Muscle layer of duodenum (tissue), 2 donors: Measurements from ENCODE around the gene ST3GAL4.
"Not testable (repeated sequence)": the region's sequence is repeated elsewhere in the genome, so short reads cannot be mapped to it uniquely, and the experiment has no call there.

Source experiments
- H3K27ac ChIP-seq: one replicate; pipeline ENCODE4 v1.7.0; 2013; ENCODE audit warnings: mild to moderate bottlenecking, low read length
- H3K27me3 ChIP-seq: one replicate; pipeline ENCODE4 v1.7.0; 2013; ENCODE audit warnings: low read depth, mild to moderate bottlenecking, control low read depth, low read length
- H3K36me3 ChIP-seq, 2 donors: one replicate each; pipeline ENCODE4 v1.7.0; 2013; ENCODE audit warnings: low read length in 2 of 2, control low read depth in 1 of 2, mild to moderate bottlenecking in 1 of 2; ENCODE audit not compliant: insufficient read depth in 2 of 2, control insufficient read depth in 1 of 2
- H3K4me1 ChIP-seq, 2 donors: one replicate each; pipeline ENCODE4 v1.7.0; 2013; ENCODE audit warnings: low read length in 2 of 2, mild to moderate bottlenecking in 2 of 2, control low read depth in 1 of 2, moderate library complexity in 1 of 2; ENCODE audit not compliant: insufficient read depth in 2 of 2, control insufficient read depth in 1 of 2
- H3K4me3 ChIP-seq, 2 donors: one replicate each; pipeline ENCODE4 v1.7.0; 2013; ENCODE audit warnings: low read length in 2 of 2, low read depth in 1 of 2, mild to moderate bottlenecking in 1 of 2
- H3K9me3 ChIP-seq, 2 donors: one replicate each; pipeline ENCODE4 v1.7.0; 2013; ENCODE audit warnings: low read length in 2 of 2, control low read depth in 1 of 2, mild to moderate bottlenecking in 1 of 2; ENCODE audit not compliant: control insufficient read depth in 1 of 2
- donor health status: healthy.

The ST3GAL4 gene

GRCh38 chr11:126368336-126369119, 13.0 kb downstream of the ST3GAL4 start:
- peaks cover 0 to 13% of the 10 kb centered on the region in 2 donors for H3K4me1 ChIP-seq
- not testable (repeated sequence) for H3K27me3 ChIP-seq, H3K36me3 ChIP-seq, H3K27ac ChIP-seq, H3K9me3 ChIP-seq, H3K4me3 ChIP-seq

GRCh38 chr11:126370016-126370415, 14.5 kb downstream of the ST3GAL4 start:
- Histone ChIP-seq H3K4me3 (no peak overlapping the region), H3K27ac (no peak overlapping the region), H3K36me3 (no peaks in the 10 kb centered on the region), H3K4me1 (peaks cover 0 to 13% of the 10 kb centered on the region in 2 donors), H3K27me3 (no peaks in the 10 kb centered on the region), H3K9me3 (no peaks in the 10 kb centered on the region)

GRCh38 chr11:126371595-126371994, 16.1 kb downstream of the ST3GAL4 start:
- Histone ChIP-seq H3K4me3 (no peak overlapping the region), H3K27me3 (no peaks in the 10 kb centered on the region), H3K27ac (no peak overlapping the region), H3K9me3 (no peaks in the 10 kb centered on the region), H3K36me3 (no peaks in the 10 kb centered on the region), H3K4me1 (peaks cover 0 to 5% of the 10 kb centered on the region in 2 donors)

GRCh38 chr11:126373389-126374066, 18.0 kb downstream of the ST3GAL4 start:
- not testable (repeated sequence) for H3K4me1 ChIP-seq, H3K27me3 ChIP-seq, H3K9me3 ChIP-seq, H3K27ac ChIP-seq, H3K36me3 ChIP-seq, H3K4me3 ChIP-seq

- not testable (repeated sequence) for H3K27ac ChIP-seq, H3K9me3 ChIP-seq, H3K27me3 ChIP-seq, H3K4me3 ChIP-seq, H3K36me3 ChIP-seq
- H3K4me1 ChIP-seq = peaks cover 0 to 12% of the 10 kb centered on the region in 2 donors
Observed at GRCh38 chr11:126374562-126375300, 19.2 kb downstream of the ST3GAL4 start.

GRCh38 chr11:126375726-126376125, 20.2 kb downstream of the ST3GAL4 start:
- Histone ChIP-seq H3K36me3 (no peaks in the 10 kb centered on the region), H3K4me1 (peaks cover 0 to 12% of the 10 kb centered on the region in 2 donors), H3K9me3 (no peaks in the 10 kb centered on the region), H3K27me3 (no peaks in the 10 kb centered on the region), H3K4me3 (no peak overlapping the region), H3K27ac (no peak overlapping the region)

GRCh38 chr11:126378763-126379162, 23.3 kb downstream of the ST3GAL4 start:
- H3K4me1 ChIP-seq = peaks cover 0 to 7% of the 10 kb centered on the region in 2 donors
- H3K27me3 ChIP-seq = no peaks in the 10 kb centered on the region
- no peak overlapping the region for H3K4me3 ChIP-seq
- no peak overlapping the region for H3K27ac ChIP-seq
- H3K36me3 ChIP-seq = no peaks in the 10 kb centered on the region
- no peaks in the 10 kb centered on the region for H3K9me3 ChIP-seq

GRCh38 chr11:126380909-126381308, 25.4 kb downstream of the ST3GAL4 start:
- no peaks in the 10 kb centered on the region for H3K27me3 ChIP-seq
- no peak overlapping the region for H3K4me3 ChIP-seq
- H3K27ac ChIP-seq = no peak overlapping the region
- no peaks in the 10 kb centered on the region for H3K9me3 ChIP-seq
- no peaks in the 10 kb centered on the region for H3K36me3 ChIP-seq
- H3K4me1 ChIP-seq = peaks cover 0 to 7% of the 10 kb centered on the region in 2 donors

- H3K4me1 ChIP-seq, H3K36me3 ChIP-seq, H3K9me3 ChIP-seq, H3K27me3 ChIP-seq, H3K27ac ChIP-seq, H3K4me3 ChIP-seq: not testable (repeated sequence)
Observed at GRCh38 chr11:126381960-126382359, 26.5 kb downstream of the ST3GAL4 start.

GRCh38 chr11:126382641-126383040, 27.2 kb downstream of the ST3GAL4 start:
- not testable (repeated sequence) for H3K4me1 ChIP-seq, H3K9me3 ChIP-seq, H3K27ac ChIP-seq, H3K27me3 ChIP-seq, H3K4me3 ChIP-seq, H3K36me3 ChIP-seq
